ENCODE measurements around the gene TRPC4AP.

TRPC4AP gene

DNA sequence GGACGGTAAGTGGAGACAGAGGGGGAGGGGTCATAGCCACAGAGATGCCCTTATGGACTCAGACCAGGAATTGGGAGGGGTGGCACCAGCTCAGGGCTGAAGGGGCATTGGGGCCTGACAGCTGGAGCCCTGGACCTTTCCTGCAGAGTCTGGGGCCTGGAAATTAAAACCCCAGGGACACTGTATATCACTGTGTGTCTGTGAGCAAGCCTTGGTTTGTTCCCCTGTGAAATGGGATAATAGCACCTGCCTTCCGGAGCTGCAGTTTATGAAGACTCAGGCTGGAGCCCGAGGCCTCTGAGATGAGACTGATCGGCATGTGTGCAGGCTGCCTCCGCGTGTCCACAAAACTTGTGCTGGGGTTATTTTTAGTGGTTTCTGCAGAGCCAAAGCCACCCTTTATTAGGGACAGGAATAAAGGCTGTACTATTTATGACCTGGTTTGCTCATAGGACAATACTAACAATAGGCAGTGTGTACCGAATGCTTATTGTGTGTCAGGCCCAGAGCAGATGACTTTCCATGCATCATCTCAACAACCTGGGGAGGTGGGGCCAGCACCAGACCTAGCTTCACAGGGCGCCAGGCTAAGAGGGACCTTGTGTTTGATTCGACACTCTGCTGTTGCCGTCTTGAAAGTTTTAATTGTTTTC lies 114.4 kb downstream of the TRPC4AP start:
- TF ChIP-seq, protein P1, sequence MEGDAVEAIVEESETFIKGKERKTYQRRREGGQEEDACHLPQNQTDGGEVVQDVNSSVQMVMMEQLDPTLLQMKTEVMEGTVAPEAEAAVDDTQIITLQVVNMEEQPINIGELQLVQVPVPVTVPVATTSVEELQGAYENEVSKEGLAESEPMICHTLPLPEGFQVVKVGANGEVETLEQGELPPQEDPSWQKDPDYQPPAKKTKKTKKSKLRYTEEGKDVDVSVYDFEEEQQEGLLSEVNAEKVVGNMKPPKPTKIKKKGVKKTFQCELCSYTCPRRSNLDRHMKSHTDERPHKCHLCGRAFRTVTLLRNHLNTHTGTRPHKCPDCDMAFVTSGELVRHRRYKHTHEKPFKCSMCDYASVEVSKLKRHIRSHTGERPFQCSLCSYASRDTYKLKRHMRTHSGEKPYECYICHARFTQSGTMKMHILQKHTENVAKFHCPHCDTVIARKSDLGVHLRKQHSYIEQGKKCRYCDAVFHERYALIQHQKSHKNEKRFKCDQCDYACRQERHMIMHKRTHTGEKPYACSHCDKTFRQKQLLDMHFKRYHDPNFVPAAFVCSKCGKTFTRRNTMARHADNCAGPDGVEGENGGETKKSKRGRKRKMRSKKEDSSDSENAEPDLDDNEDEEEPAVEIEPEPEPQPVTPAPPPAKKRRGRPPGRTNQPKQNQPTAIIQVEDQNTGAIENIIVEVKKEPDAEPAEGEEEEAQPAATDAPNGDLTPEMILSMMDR (IDR thresholded peaks at IDR 0.05; ENCODE audit: insufficient read depth, low read length, missing control alignments), result no peak
- no peak overlapping the region for H3K4me3 ChIP-seq (ENCODE audit: low read depth, low read length)
- no peak for DNase-seq (ENCODE audit: low read depth, low spot score)
- POLR2A ChIA-PET, result no interaction called here
- CTCF ChIA-PET, result interaction anchor here (0.9 to 1.3 kb wide), 2 partner anchors 103 to 104 kb away, joined by 3 to 6 read pairs; no protein-coding TSS in a partner anchor

DNA sequence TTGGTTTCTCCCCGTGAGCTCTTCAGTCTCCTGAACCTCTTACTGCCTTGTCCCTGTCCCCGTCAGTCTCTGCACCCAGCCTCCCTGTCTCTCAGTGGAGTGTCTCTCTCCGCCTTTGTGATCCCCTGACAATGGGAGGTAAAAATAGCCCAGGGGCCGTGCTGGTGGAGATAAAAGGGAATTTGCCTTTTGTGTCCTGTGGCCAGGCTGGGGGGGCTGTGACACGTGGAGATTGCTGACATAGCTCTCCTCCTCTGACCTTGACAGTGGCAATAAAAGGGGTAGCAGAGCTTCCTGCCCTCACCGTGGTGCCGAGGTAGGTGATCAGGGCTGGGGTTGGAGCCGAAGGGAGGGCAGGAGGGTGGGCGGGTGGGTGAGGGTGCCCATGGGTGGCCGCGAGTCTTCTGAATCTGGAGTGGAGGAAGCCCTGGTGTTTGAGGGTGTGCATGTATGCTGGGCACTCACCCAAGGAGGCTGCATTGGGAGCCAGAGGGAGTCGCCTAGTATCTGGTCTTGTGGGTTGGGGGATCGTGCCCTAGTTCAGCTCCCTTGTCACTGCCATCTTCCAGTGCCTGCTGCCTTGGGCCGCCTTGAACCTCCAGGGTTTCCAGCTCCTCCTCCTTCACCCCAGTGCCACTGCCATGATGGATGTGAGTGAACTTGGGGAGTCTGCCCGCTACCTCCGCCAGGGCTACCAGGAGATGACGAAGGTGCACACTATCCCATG lies 115.1 kb downstream of the TRPC4AP start:
- no peak for DNase-seq (ENCODE audit: low read depth, low spot score)
- H3K4me3 ChIP-seq (ENCODE audit: low read depth, low read length), result no peak overlapping the region
- TF ChIP-seq, protein P1 (IDR thresholded peaks at IDR 0.05; ENCODE audit: insufficient read depth, low read length, missing control alignments), result no peak
- ChIA-PET POLR2A (no interaction called here), CTCF (interaction anchor here (0.7 to 0.9 kb wide), 2 partner anchors 102 to 103 kb away, joined by 3 read pairs; no protein-coding TSS in a partner anchor)

DNA sequence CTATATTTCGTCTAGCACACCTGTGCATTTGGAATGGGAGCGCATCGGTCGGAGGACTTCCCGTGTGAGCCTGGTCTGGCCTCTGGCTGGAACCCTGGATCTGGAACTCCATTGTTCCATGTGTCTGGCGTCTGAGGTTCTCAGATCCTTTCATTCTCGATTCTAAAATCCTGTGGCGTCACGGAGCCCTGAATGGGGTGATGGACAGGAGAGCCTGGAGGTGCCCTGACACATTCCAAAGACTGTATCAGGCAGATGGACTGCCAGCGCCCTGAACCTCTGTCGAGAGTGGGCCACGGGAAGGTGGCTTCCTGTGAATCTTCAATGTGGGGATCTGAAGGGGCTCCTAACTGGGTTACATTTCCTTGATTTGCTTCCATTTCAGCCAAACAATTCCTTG lies 116.3 kb downstream of the TRPC4AP start:
- no peak for DNase-seq (ENCODE audit: low read depth, low spot score)
- ChIA-PET POLR2A (no interaction called here), CTCF (interaction anchor here (0.7 kb wide), 1 partner anchor 102 kb away, joined by 3 read pairs; no protein-coding TSS in a partner anchor)
- no peak overlapping the region for H3K4me3 ChIP-seq (ENCODE audit: low read depth, low read length)
- TF ChIP-seq, protein P1 (IDR thresholded peaks at IDR 0.05; ENCODE audit: insufficient read depth, low read length, missing control alignments), result no peak

DNA sequence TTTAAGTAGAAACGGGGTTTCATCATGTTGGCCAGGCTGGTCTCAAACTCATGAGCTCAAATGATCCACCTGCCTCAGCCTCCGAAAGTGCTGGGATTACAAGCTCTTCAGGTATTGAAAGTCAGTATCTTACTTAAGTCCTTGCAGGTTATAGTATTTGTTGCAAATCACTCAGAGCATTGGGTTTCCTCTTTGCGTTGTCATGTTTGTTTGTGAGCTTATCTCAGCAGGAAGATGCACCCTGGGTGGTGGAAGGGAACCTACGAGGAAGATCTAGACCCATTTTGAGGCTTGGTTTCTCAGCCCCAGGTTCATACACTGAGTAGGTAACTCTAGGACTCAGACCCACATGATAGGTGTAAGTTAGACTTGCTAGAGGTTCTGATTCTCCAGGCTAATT lies 118.4 kb downstream of the TRPC4AP start:
- DNase-seq (ENCODE audit: low read depth, low spot score), result no peak
- TF ChIP-seq, protein P1 (IDR thresholded peaks at IDR 0.05; ENCODE audit: insufficient read depth, low read length, missing control alignments), result no peak
- POLR2A ChIA-PET, result no interaction called here
- no peak overlapping the region for H3K4me3 ChIP-seq (ENCODE audit: low read depth, low read length)
- CTCF ChIA-PET, result interaction anchor here (1.1 to 2.2 kb wide), 2 partner anchors 18 to 100 kb away, joined by 3 to 5 read pairs; partner anchors contain the start of genes GSS and MYH7B

DNA sequence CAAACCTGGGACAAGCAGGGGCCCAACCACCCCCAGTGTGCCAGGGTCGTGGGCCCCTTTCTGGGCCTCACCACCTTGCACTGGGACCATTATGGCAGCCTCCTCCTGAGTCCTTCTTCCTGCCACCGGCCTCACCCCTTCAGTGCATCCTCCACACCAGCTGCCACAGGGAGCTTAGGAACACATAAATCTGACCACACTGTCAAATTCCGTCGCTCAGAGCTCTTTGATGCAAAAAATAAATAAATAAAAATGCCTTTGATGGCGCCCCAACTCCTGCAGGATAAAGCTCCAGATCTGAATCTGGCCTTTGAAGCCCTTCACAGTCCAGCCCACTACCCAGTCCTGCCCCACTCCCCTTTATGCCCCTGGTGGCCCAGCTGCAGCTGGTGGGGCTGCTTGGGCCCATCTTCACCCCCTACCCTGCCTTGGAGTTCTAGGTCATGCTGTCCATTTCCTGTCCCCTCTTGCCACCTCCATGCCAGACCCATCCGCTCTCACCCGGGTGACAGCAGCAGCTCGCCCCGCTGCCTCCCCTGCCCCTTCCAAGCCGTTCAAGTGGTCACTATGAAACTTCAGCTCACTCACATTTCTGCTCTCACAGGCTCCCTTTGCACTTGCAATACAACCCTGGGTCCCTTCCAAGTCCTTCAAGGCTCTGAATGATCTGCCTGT lies 120.9 kb downstream of the TRPC4AP start:
- H3K4me3 ChIP-seq (ENCODE audit: low read depth, low read length), result no peak overlapping the region
- DNase-seq (ENCODE audit: low read depth, low spot score), result no peak
- ChIA-PET CTCF (interaction anchor here (6.6 kb wide), 1 partner anchor 97 kb away, joined by 44 read pairs; the partner anchor contains the start of genes ACSS2 and GGT7), POLR2A (no interaction called here)
- TF ChIP-seq, protein P1 (IDR thresholded peaks at IDR 0.05; ENCODE audit: insufficient read depth, low read length, missing control alignments), result no peak
